ENCODE data around the gene ABCG8.

DNA sequence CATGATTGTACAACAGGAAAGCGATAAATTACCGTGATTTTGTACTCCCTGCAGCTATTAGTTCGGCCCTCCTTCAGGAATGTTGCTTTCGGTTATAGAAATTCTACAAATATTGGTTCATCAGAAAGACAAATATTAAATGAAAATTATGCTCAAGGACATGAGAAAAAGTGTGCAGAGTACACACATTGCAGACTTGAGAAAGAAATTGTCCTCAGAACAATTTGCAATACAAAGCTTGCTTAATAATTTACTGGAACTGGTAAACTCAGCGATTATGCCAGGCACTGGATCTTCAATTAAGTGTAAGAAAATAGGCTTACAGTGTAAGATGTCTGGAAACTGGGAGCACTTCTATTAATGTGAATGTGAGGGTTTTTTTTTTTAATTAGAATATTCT lies 45.9 kb downstream of the ABCG8 start:
- TF ChIP-seq EZH2 (IDR thresholded peaks at IDR 0.05; ENCODE audit: low read depth) = no peak
- TF ChIP-seq, protein P1, sequence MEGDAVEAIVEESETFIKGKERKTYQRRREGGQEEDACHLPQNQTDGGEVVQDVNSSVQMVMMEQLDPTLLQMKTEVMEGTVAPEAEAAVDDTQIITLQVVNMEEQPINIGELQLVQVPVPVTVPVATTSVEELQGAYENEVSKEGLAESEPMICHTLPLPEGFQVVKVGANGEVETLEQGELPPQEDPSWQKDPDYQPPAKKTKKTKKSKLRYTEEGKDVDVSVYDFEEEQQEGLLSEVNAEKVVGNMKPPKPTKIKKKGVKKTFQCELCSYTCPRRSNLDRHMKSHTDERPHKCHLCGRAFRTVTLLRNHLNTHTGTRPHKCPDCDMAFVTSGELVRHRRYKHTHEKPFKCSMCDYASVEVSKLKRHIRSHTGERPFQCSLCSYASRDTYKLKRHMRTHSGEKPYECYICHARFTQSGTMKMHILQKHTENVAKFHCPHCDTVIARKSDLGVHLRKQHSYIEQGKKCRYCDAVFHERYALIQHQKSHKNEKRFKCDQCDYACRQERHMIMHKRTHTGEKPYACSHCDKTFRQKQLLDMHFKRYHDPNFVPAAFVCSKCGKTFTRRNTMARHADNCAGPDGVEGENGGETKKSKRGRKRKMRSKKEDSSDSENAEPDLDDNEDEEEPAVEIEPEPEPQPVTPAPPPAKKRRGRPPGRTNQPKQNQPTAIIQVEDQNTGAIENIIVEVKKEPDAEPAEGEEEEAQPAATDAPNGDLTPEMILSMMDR (conservative IDR thresholded peaks at IDR 0.05) = no peak
